Measurements from ENCODE around the gene WDFY2. TPM values are rescaled to one million over a fixed set of nuclear protein-coding genes. Genes with fewer than 3 reads are reported as not detected.

The WDFY2 gene
- total and polyA plus RNA-seq, 10 of the 15 experiments (the other 5 are each of a cell fraction or from before 2014, with no cell fraction given): 2.1 to 13.0 (median 8.1) TPM

DNA sequence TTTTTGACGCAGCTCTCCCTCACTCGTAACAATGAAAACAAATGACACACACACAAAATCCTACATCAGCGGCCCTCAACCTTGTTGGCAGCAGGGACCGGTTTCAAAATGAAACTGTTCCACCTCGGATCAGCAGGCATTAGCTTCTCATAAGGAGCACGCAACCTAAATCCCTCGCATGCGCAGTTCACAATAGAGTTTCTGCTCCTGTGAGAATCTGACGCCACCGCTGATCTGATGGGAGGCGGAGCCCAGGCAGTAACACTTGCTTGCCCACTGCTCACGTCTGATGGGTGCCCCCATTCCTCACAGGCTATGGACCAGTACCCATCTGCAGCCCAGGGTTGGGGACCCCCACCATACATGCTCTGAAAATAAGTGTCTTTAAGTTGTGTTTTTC lies 176.3 kb downstream of the WDFY2 start:
- H3K27ac ChIP-seq (ENCODE audit: control insufficient read depth, insufficient read depth): no peak overlapping the region
- H3K4me3 ChIP-seq: no peak overlapping the region
- peaks cover 2 to 10% of the 10 kb centered on the region in 2 experiments; a peak in 1 of 4 replicates for H3K36me3 ChIP-seq (ENCODE audit: control insufficient read depth in 2 of 2, insufficient read depth in 2 of 2, low read length in 1 of 2)
- no peak overlapping the region for H3K4me2 ChIP-seq (ENCODE audit: control insufficient read depth, insufficient read depth)
- 87% methylated on average over 12 of the region's 12 CpGs for WGBS (ENCODE audit: insufficient coverage, insufficient replicate concordance, low lambda C conversion rate, missing lambda C conversion rate)
- intact Hi-C loops (cut with micrococcal nuclease; ENCODE audit: unreplicated experiment) (no loop called here), in situ Hi-C loops (cut with MboI) (no loop called here)
- CTCF ChIA-PET: interaction anchor here (1.7 to 1.8 kb wide), 2 partner anchors 37 to 39 kb away, joined by 3 to 8 read pairs; no protein-coding TSS in a partner anchor
- SMC1A ChIA-PET (ENCODE audit: uncharacterized antibody, unreplicated experiment): interaction anchor here (1.1 to 1.4 kb wide), 2 partner anchors 63 to 171 kb away, joined by 3 read pairs; no protein-coding TSS in a partner anchor
- POLR2A ChIA-PET: no interaction called here
- H3K79me2 ChIP-seq (ENCODE audit: control insufficient read depth, insufficient read depth, low read length): no peaks in the 10 kb centered on the region
- no peak for ATAC-seq
- RAD21 ChIA-PET (ENCODE audit: unreplicated experiment): interaction anchor here (1.3 to 2.3 kb wide), 2 partner anchors 19 to 37 kb away, joined by 3 to 7 read pairs; no protein-coding TSS in a partner anchor
- no TSS peak for BruUV-seq (replicated peaks)
- TF ChIP-seq SMC3 (IDR thresholded peaks at IDR 0.05; ENCODE audit: borderline replicate concordance, low read length) (no peak), BHLHE40 (IDR thresholded peaks at IDR 0.05; ENCODE audit: borderline replicate concordance in 1 of 2, low read depth in 2 of 2, low read length in 1 of 2) (no peak), IKZF1 (conservative IDR thresholded peaks at IDR 0.05) (no peak), NFIC (IDR thresholded peaks at IDR 0.05; ENCODE audit: low read depth, low read length) (no peak), CHD1 (IDR thresholded peaks at IDR 0.05; ENCODE audit: low read depth, low read length) (no peak), SIX5 (IDR thresholded peaks at IDR 0.05; ENCODE audit: low read depth, low read length, severe bottlenecking) (no peak), POU2F2 (IDR thresholded peaks at IDR 0.05; ENCODE audit: borderline replicate concordance, low read depth, low read length) (no peak), HDGF (IDR thresholded peaks at IDR 0.05) (no peak), ZNF274 (IDR thresholded peaks at IDR 0.05; ENCODE audit: insufficient read depth, insufficient read length) (no peak), EZH2 (IDR thresholded peaks at IDR 0.05; ENCODE audit: borderline replicate concordance, control insufficient read depth, low read depth, low read length) (no peak), BRCA1 (IDR thresholded peaks at IDR 0.05; ENCODE audit: low read depth, low read length) (no peak), ZNF384 (IDR thresholded peaks at IDR 0.05; ENCODE audit: borderline replicate concordance, low read depth, low read length) (no peak), BMI1 (IDR thresholded peaks at IDR 0.05; ENCODE audit: borderline replicate concordance) (no peak), SUZ12 (IDR thresholded peaks at IDR 0.05; ENCODE audit: unreplicated experiment) (no peak)
- TF ChIP-seq, protein P1, sequence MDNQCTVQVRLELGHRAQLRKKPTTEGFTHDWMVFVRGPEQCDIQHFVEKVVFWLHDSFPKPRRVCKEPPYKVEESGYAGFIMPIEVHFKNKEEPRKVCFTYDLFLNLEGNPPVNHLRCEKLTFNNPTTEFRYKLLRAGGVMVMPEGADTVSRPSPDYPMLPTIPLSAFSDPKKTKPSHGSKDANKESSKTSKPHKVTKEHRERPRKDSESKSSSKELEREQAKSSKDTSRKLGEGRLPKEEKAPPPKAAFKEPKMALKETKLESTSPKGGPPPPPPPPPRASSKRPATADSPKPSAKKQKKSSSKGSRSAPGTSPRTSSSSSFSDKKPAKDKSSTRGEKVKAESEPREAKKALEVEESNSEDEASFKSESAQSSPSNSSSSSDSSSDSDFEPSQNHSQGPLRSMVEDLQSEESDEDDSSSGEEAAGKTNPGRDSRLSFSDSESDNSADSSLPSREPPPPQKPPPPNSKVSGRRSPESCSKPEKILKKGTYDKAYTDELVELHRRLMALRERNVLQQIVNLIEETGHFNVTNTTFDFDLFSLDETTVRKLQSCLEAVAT (IDR thresholded peaks at IDR 0.05): no peak
- TF ChIP-seq, protein P2, sequence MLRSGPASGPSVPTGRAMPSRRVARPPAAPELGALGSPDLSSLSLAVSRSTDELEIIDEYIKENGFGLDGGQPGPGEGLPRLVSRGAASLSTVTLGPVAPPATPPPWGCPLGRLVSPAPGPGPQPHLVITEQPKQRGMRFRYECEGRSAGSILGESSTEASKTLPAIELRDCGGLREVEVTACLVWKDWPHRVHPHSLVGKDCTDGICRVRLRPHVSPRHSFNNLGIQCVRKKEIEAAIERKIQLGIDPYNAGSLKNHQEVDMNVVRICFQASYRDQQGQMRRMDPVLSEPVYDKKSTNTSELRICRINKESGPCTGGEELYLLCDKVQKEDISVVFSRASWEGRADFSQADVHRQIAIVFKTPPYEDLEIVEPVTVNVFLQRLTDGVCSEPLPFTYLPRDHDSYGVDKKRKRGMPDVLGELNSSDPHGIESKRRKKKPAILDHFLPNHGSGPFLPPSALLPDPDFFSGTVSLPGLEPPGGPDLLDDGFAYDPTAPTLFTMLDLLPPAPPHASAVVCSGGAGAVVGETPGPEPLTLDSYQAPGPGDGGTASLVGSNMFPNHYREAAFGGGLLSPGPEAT (IDR thresholded peaks at IDR 0.05; ENCODE audit: low read depth): no peak
- TF ChIP-seq, protein P3, sequence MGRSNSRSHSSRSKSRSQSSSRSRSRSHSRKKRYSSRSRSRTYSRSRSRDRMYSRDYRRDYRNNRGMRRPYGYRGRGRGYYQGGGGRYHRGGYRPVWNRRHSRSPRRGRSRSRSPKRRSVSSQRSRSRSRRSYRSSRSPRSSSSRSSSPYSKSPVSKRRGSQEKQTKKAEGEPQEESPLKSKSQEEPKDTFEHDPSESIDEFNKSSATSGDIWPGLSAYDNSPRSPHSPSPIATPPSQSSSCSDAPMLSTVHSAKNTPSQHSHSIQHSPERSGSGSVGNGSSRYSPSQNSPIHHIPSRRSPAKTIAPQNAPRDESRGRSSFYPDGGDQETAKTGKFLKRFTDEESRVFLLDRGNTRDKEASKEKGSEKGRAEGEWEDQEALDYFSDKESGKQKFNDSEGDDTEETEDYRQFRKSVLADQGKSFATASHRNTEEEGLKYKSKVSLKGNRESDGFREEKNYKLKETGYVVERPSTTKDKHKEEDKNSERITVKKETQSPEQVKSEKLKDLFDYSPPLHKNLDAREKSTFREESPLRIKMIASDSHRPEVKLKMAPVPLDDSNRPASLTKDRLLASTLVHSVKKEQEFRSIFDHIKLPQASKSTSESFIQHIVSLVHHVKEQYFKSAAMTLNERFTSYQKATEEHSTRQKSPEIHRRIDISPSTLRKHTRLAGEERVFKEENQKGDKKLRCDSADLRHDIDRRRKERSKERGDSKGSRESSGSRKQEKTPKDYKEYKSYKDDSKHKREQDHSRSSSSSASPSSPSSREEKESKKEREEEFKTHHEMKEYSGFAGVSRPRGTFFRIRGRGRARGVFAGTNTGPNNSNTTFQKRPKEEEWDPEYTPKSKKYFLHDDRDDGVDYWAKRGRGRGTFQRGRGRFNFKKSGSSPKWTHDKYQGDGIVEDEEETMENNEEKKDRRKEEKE (IDR thresholded peaks at IDR 0.05): no peak
- TF ChIP-seq, protein P4, sequence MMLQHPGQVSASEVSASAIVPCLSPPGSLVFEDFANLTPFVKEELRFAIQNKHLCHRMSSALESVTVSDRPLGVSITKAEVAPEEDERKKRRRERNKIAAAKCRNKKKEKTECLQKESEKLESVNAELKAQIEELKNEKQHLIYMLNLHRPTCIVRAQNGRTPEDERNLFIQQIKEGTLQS (IDR thresholded peaks at IDR 0.05; ENCODE audit: borderline replicate concordance, extremely low read depth, low read depth, low read length): no peak
- H3K4me1 ChIP-seq (ENCODE audit: control insufficient read depth, insufficient read depth, low read length): peaks cover 21% of the 10 kb centered on the region
- no peak overlapping the region for H2AFZ ChIP-seq (ENCODE audit: control insufficient read depth, low read depth, low read length)
- no peaks in the 10 kb centered on the region for H3K27me3 ChIP-seq (replicated peaks in 1 of 2; ENCODE audit: control insufficient read depth in 2 of 2, insufficient read depth in 2 of 2, low read length in 1 of 2)
- no peak overlapping the region for H3K9ac ChIP-seq (ENCODE audit: control insufficient read depth, insufficient read depth, low read length)
- no peak for DNase-seq (ENCODE audit: low read depth, low spot score)
- H4K20me1 ChIP-seq (ENCODE audit: control insufficient read depth, insufficient read depth): no peaks in the 10 kb centered on the region
- FAIRE-seq: no peak
- no peaks in the 10 kb centered on the region for H3K9me3 ChIP-seq (replicated peaks; ENCODE audit: control insufficient read depth, insufficient read depth, low read length)

Measured in GM12878 (cell line).